Measurements from ENCODE around the gene RMI2.

The RMI2 gene

GRCh38 chr16:11384184-11384955 is 39.1 kb downstream of the RMI2 start:
- DNase-seq (ENCODE audit: low read depth, low spot score): no peak

GRCh38 chr16:11384956-11385586 is 39.8 kb downstream of the RMI2 start:
- DNase-seq (ENCODE audit: low read depth, low spot score): no peak

- DNase-seq (ENCODE audit: low read depth, low spot score): no peak
Measured at GRCh38 chr16:11386054-11386680, 40.9 kb downstream of the RMI2 start.

- DNase-seq (ENCODE audit: low read depth, low spot score): peak; percentile 35
Measured at GRCh38 chr16:11386791-11387546, 41.7 kb downstream of the RMI2 start.

DNA sequence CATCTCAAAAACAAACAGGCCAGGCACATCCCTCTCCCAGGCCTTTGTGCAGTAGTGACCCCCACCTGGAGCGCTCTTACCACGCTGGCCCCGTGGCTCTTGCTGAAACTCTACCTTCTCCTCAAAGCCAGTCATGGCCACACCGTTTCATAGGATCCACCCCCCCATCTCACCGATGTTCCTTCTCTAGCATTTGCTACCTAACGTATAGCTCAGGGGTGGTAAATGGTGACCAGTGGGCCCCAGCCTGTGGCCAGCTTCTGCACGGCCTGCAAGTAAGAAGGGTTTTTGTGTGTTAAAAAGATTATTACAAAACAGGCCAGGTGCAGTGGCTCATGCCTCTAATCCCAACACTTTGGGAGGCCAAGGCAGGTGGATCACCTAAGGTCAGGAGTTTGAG is 43.8 kb downstream of the RMI2 start:
- no peak for DNase-seq (ENCODE audit: low read depth, low spot score)

- no peak for DNase-seq (ENCODE audit: low read depth, low spot score)
Measured at GRCh38 chr16:11389631-11390565, 44.6 kb downstream of the RMI2 start.

GRCh38 chr16:11390573-11391495 is 45.6 kb downstream of the RMI2 start:
- DNase-seq (ENCODE audit: low read depth, low spot score): no peak

GRCh38 chr16:11391576-11391975 is 46.3 kb downstream of the RMI2 start:
- DNase-seq (ENCODE audit: low read depth, low spot score): no peak

DNA sequence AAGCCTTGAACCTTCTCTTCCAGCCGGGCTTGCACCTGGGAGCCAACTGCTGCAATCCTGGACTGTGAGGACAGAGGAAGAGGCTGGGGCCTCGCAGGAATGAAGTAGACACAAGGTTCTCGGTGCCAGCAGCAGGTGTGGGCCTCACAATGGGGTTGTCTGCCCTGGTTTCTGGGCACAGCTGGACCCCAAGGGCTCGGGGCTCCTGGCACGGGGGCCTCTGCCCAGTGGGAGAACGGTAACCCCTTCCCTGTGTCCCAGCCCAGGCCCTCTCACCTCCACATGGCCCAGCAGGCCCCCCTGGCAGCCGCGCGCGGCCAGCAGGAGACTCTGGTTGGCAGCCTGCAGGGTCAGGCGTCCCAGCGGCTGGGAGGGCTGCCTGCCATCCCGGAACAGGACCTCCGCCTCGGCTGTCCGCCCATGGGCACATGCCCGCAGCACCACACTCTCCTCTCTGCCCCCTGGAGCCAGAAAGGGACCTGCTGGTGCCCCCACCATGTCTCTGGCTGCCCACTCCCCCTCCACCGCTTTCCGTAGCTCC is 46.9 kb downstream of the RMI2 start:
- no peak for DNase-seq (ENCODE audit: low read depth, low spot score)

DNA sequence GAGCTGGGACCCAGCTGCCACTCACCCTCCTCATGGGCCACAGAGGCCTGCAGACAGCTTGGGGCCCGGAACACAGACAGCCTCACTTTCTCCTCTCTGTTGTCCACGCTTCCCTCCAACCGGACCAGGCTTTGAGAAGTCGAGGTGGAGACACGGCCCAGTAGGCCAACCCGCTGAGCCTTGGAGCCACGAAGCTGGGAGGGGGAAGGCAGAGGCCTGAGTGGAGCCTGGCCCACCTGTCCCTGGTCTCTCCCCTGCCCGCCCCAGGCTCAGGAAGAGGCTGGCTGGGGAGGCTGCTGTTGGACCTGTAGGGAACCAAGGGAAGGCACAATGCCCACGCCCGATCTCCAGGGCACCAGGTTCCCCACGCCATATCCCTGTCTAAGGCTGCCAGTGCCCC is 48.1 kb downstream of the RMI2 start:
- DNase-seq (ENCODE audit: low read depth, low spot score): no peak

DNA sequence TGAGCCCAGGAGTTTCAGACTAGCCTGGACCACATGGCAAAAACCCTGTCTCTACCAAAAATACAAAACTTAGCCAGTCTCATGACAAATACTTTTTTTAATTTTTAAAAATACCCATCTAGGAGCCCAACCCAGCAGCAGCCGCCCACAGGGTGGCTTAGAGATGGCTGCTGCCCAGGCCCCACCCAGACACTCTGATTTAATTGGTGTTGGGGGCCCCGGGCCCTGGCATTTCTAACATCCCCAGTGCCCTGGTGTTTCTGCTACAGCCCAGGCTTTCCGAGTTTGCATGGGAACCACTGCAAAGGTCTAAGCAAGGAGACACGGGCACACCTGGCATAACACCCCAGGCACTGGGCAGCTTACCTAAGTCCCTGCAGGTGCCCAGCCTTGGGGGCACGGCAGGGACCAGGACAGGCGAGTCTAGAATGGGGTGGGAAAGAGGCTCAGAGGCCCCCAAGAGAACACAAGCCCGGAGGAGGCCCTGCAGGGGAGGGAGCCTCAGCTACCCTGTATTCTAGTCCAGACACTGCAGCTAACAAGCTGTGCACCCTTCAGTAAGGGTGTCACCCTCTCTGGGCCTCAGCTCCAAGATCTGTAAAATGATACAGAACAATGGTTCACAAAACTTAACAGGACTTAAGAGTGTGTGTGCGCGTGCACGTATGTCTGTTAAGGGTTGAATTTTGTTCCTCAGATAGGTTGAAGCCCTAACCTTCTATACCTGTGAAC is 48.8 kb downstream of the RMI2 start:
- DNase-seq (ENCODE audit: low read depth, low spot score): no peak

GRCh38 chr16:11394593-11394960 is 49.3 kb downstream of the RMI2 start:
- DNase-seq (ENCODE audit: low read depth, low spot score): no peak

DNA sequence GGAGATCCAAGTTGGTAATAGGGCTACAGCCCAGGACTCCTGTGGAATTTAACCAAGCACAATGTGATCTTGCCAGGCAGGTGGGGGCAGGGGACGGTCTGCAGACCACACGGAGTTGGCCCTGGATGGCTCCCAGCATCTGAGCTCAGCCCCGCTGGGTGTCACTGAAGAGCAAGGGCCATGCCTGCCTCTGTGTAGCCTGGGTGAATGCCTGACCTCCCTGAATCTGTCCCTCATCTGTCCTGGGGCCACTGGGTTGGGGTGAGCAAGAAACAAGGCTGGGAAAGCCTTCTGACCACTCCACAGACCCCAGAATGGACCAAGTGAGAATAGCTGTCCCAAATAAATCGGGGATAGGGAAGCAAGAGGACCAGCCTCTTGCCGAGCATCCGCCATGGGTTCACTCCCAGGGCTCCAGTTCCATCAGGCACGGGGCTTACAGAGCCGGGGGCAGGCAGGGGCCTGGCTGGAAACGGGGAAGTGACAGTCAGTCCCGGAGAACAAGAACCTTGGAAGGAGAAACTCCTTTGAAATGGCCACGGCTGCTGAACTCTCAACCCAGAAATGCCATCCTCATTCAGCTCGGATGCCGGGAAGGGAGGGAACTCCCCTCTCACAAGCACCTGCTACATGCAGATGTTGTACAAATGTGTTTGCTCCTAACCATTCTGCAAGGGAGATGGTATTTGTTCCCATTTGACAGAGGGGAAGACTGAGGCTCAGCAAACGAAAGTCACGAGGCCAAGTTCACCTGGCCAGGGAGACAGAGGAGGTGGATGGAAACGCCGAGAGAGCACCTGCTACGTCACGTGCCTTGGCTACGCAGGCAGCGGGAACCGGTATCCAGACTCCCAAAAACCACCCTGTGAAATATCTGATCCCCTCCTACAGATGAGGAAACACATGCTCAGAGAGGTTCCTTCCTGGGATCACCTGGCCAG is 50.0 kb downstream of the RMI2 start:
- DNase-seq (ENCODE audit: low read depth, low spot score): no peak

GRCh38 chr16:11395949-11396240 is 50.6 kb downstream of the RMI2 start:
- DNase-seq (ENCODE audit: low read depth, low spot score): no peak

- DNase-seq (ENCODE audit: low read depth, low spot score): peak; percentile 42
Measured at GRCh38 chr16:11396241-11397048, 51.2 kb downstream of the RMI2 start.

- DNase-seq (ENCODE audit: low read depth, low spot score): no peak
Measured at GRCh38 chr16:11398136-11398535, 52.9 kb downstream of the RMI2 start.

DNA sequence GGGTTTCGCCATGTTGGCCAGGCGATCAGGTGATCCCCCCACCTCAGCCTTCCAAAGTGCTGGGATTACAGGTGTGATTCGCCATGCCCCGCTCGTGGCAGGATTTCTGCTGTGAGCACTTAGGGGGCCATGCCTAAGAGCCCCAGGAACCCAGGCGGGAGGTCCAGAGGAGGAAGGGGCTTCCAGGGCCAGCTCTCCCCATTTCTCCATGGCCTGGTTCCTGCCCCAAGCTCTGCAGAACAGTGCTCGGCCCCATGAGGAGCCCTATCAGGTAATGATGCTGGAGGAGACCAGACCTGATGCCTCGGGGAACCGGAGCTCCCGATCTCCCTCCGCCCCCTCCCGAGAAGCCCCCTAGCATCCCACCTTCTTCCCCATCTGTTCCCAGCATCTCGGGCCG is 53.6 kb downstream of the RMI2 start:
- DNase-seq (ENCODE audit: low read depth, low spot score): no peak
